ENCODE data around the gene TFPI2. TPM values are rescaled to one million over a fixed set of nuclear protein-coding genes. Genes with fewer than 3 reads are reported as not detected.

The TFPI2 gene
- total and polyA plus RNA-seq, 2 of the 4 experiments (the other 2 are of a cell fraction), result 48.9 to 99.0 TPM

DNA sequence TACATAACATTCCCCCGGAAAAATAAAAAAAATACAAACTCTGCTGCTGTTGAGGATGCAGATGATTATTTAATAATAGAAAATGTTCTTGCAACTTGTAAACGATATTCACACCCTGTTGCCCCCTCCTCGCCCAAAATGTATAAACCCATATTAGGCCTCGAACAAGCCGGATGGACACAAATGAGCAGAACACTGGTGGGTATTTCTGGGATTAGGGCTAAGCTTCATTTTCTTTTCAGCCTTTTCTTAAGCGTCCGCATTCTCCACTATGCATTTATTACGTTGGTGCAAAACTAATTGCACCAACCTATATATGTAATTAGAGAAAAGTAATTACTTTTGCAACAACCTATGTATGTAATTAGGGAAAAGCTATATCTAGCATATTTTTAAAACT is 30.6 kb upstream of the TFPI2 start:
- H3K79me1 ChIP-seq (ENCODE audit: low read depth in 1 of 2, low read length in 2 of 2), result peaks cover 2 to 11% of the 10 kb centered on the region in 2 experiments; a peak in 2 of 4 replicates
- POLR2A ChIA-PET (ENCODE audit: unreplicated experiment), result interaction anchor here (0.6 to 1.4 kb wide), 7 partner anchors 10 to 1122 kb away, joined by 3 to 7 read pairs (median 4); no protein-coding TSS in a partner anchor
- peak overlapping the region; percentile 97; the same call in 1 of the 2 replicates for H3K9ac ChIP-seq (ENCODE audit: low read depth, low read length)
- peak overlapping the region; percentile 99; the same call in 1 of the 2 replicates for H3K4me3 ChIP-seq (ENCODE audit: insufficient read depth, low read depth, low read length)
- ATAC-seq (ENCODE audit: low read depth), result no peak
- no peaks in the 10 kb centered on the region for H3K9me1 ChIP-seq (ENCODE audit: insufficient read depth, low read length)
- peak overlapping the region; percentile 98; the same call in 1 of the 2 replicates for H3K56ac ChIP-seq (ENCODE audit: extremely low read depth, insufficient read depth, low read length)
- intact Hi-C loops (cut with micrococcal nuclease) (loop anchor here (5.0 kb wide), 1 partner anchor 301 kb away; no protein-coding TSS in a partner anchor), in situ Hi-C loops (cut with MboI; ENCODE audit: low sequenced_read_pairs) (loop anchor here (25.0 kb wide), 1 partner anchor 516 kb away; no protein-coding TSS in a partner anchor), dilution Hi-C loops (cut with HindIII; ENCODE audit: low sequenced_read_pairs, unreplicated experiment) (no loop called here)
- no peaks in the 10 kb centered on the region for H3K9me3 ChIP-seq (ENCODE audit: control insufficient read depth, insufficient read depth, low read length)
- no peak overlapping the region for H2AK5ac ChIP-seq (ENCODE audit: low read depth, low read length)
- no peak for DNase-seq
- H4K91ac ChIP-seq (ENCODE audit: insufficient read depth, low read depth, low read length), result peak overlapping the region; percentile 65
- peak overlapping the region; percentile 78 to 91 for H4K8ac ChIP-seq (ENCODE audit: low read depth in 2 of 2, low read length in 2 of 2)
- H2BK20ac ChIP-seq (ENCODE audit: low read depth, low read length), result peak overlapping the region; percentile 72
- H3K14ac ChIP-seq (replicated peaks; ENCODE audit: low read depth, low read length), result peak overlapping the region; percentile 51
- H3K27ac ChIP-seq (ENCODE audit: insufficient read depth, low read length), result peak overlapping the region; percentile 80; the same call in 1 of the 2 replicates
- peak overlapping the region; percentile 89; the same call in 1 of the 2 replicates for H2BK120ac ChIP-seq (ENCODE audit: low read depth, low read length)
- peak overlapping the region; percentile 69; the same call in 1 of the 2 replicates for H3K4ac ChIP-seq (ENCODE audit: low read depth, low read length)
- H4K20me1 ChIP-seq (ENCODE audit: insufficient read depth, low read length), result no peaks in the 10 kb centered on the region
- peak overlapping the region; percentile 97; the same call in 1 of the 2 replicates for H3K18ac ChIP-seq (ENCODE audit: low read depth, low read length)
- no peak overlapping the region for H2AK9ac ChIP-seq (replicated peaks; ENCODE audit: low read depth, low read length, poor library complexity)
- peak overlapping the region; percentile 85; the same call in 1 of the 2 replicates for H3K23ac ChIP-seq (ENCODE audit: low read depth, low read length)
- CTCF ChIA-PET, result interaction anchor here (0.6 to 0.8 kb wide), 2 partner anchors 375 to 606 kb away, joined by 4 to 5 read pairs; no protein-coding TSS in a partner anchor
- peak overlapping the region; percentile 89 for H2BK5ac ChIP-seq (ENCODE audit: low read depth, low read length, poor library complexity, severe bottlenecking)
- WGBS, 2 experiments (ENCODE audit: extremely low coverage in 2 of 2, insufficient read length in 1 of 2), result no CpG with 5 or more reads among the region's 8 CpGs
- H2BK15ac ChIP-seq (ENCODE audit: low read depth, low read length), result peak overlapping the region; percentile 59; the same call in 2 of the 3 replicates
- H3K4me1 ChIP-seq (ENCODE audit: control insufficient read depth, insufficient read depth, low read length), result peaks cover 5% of the 10 kb centered on the region; the same call in 1 of the 2 replicates
- no peaks in the 10 kb centered on the region for H3K27me3 ChIP-seq (ENCODE audit: control insufficient read depth, insufficient read depth, low read length)
- H4K5ac ChIP-seq (ENCODE audit: low read depth, low read length), result peak overlapping the region; percentile 94
- no TSS peak for BruUV-seq (replicated peaks)
- H2AFZ ChIP-seq (replicated peaks; ENCODE audit: low read length, poor library complexity), result peak overlapping the region; percentile 66
- H3K4me2 ChIP-seq (ENCODE audit: low read depth, low read length), result peak overlapping the region; percentile 97
- H3K36me3 ChIP-seq (ENCODE audit: control insufficient read depth, insufficient read depth, low read length), result no peaks in the 10 kb centered on the region
- no peak for TF ChIP-seq NFE2L2 (IDR thresholded peaks at IDR 0.05; ENCODE audit: low read depth, low read length)
- no peak for TF ChIP-seq SMC3 (IDR thresholded peaks at IDR 0.05; ENCODE audit: low read depth, low read length)
- TF ChIP-seq CEBPB (IDR thresholded peaks at IDR 0.05; ENCODE audit: low read depth, low read length), result no peak
- no peak for TF ChIP-seq FOS (IDR thresholded peaks at IDR 0.05; ENCODE audit: low read depth, low read length)
- no peak for TF ChIP-seq USF2 (IDR thresholded peaks at IDR 0.05; ENCODE audit: low read depth, low read length)
- TF ChIP-seq CTCF (conservative IDR thresholded peaks at IDR 0.05; ENCODE audit: low read depth, low read length), result no peak
- TF ChIP-seq MXI1 (IDR thresholded peaks at IDR 0.05; ENCODE audit: borderline replicate concordance, low read depth, low read length), result no peak
- no peak for TF ChIP-seq BHLHE40 (IDR thresholded peaks at IDR 0.05; ENCODE audit: low read depth, low read length)
- no peak for TF ChIP-seq RFX5 (IDR thresholded peaks at IDR 0.05; ENCODE audit: low read depth, low read length)
- TF ChIP-seq CHD1 (IDR thresholded peaks at IDR 0.05; ENCODE audit: low read depth, low read length), result no peak
- TF ChIP-seq RCOR1 (IDR thresholded peaks at IDR 0.05; ENCODE audit: insufficient replicate concordance, low read length), result no peak
- TF ChIP-seq, protein P1, sequence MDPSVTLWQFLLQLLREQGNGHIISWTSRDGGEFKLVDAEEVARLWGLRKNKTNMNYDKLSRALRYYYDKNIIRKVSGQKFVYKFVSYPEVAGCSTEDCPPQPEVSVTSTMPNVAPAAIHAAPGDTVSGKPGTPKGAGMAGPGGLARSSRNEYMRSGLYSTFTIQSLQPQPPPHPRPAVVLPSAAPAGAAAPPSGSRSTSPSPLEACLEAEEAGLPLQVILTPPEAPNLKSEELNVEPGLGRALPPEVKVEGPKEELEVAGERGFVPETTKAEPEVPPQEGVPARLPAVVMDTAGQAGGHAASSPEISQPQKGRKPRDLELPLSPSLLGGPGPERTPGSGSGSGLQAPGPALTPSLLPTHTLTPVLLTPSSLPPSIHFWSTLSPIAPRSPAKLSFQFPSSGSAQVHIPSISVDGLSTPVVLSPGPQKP (IDR thresholded peaks at IDR 0.05; ENCODE audit: borderline replicate concordance, low read depth, low read length), result no peak
- no peak for TF ChIP-seq MAZ (IDR thresholded peaks at IDR 0.05; ENCODE audit: borderline replicate concordance, low read depth, low read length)
- no peak for TF ChIP-seq MAFK (IDR thresholded peaks at IDR 0.05; ENCODE audit: low read depth, low read length)
- TF ChIP-seq POLR2A (IDR thresholded peaks at IDR 0.05; ENCODE audit: low read depth, low read length), result no peak
